H9 (cell line): Measurements from ENCODE around the gene FCER1G. TPM values are rescaled to one million over a fixed set of nuclear protein-coding genes. Genes with fewer than 3 reads are reported as not detected.
A peak's percentile ranks its signal among the peaks of the same experiment; 100 is the strongest.

Experiments
- DNase-seq: peaks from one replicate; pipeline ENCODE4 v3.0.0-alpha.2; 2017
- H2AFZ ChIP-seq: one replicate; pipeline ENCODE4 v1.6.1; 2013; ENCODE audit warnings: mild to moderate bottlenecking, low read length, control low read depth, moderate library complexity
- H2AK5ac ChIP-seq: 2 replicates; pipeline ENCODE4 v1.6.1; 2013; ENCODE audit warnings: low read length, control low read depth, mixed read lengths; ENCODE audit not compliant: insufficient read length
- H2BK120ac ChIP-seq: one replicate; pipeline ENCODE4 v1.6.1; 2013; ENCODE audit warnings: low read depth, mild to moderate bottlenecking, low read length, control low read depth, inconsistent platforms; ENCODE audit not compliant: poor library complexity, severe bottlenecking
- H2BK12ac ChIP-seq: 2 replicates; pipeline ENCODE4 v1.6.1; 2013; ENCODE audit warnings: low read length, control low read depth, mixed read lengths, low read depth; ENCODE audit not compliant: insufficient read length
- H2BK15ac ChIP-seq: 2 replicates; pipeline ENCODE4 v1.6.1; 2013; ENCODE audit warnings: low read depth, low read length, control low read depth
- H2BK20ac ChIP-seq: one replicate; pipeline ENCODE4 v1.6.1; 2013; ENCODE audit warnings: low read depth, mild to moderate bottlenecking, low read length, control low read depth, inconsistent platforms; ENCODE audit not compliant: poor library complexity, severe bottlenecking
- H2BK5ac ChIP-seq: 2 replicates; pipeline ENCODE4 v1.6.1; 2013; ENCODE audit warnings: low read length, control low read depth, mixed read lengths; ENCODE audit not compliant: insufficient read length
- H3K14ac ChIP-seq: 2 replicates; pipeline ENCODE4 v1.6.1; 2013; ENCODE audit warnings: low read length, control low read depth; ENCODE audit not compliant: insufficient read depth
- H3K18ac ChIP-seq: 2 replicates; pipeline ENCODE4 v1.6.1; 2013; ENCODE audit warnings: low read depth, mild to moderate bottlenecking, mixed read lengths, low read length, control low read depth; ENCODE audit not compliant: insufficient read length
- H3K23ac ChIP-seq: 2 replicates; pipeline ENCODE4 v1.6.1; 2013; ENCODE audit warnings: low read length, control low read depth, mixed read lengths, low read depth; ENCODE audit not compliant: insufficient read length
- H3K23me2 ChIP-seq: 2 replicates; pipeline ENCODE4 v1.6.1; 2013; ENCODE audit warnings: low read depth, mild to moderate bottlenecking, mixed read lengths, low read length, control low read depth; ENCODE audit not compliant: insufficient read length, poor library complexity, severe bottlenecking
- H3K27ac ChIP-seq: 2 replicates; pipeline ENCODE4 v1.5.1; 2013; ENCODE audit warnings: low read length, control low read depth, mixed read lengths, low read depth; ENCODE audit not compliant: insufficient read length
- H3K27me3 ChIP-seq: 2 replicates; pipeline ENCODE4 v1.6.1; 2013; ENCODE audit warnings: low read length, control low read depth, inconsistent platforms; ENCODE audit not compliant: insufficient read depth
- H3K4ac ChIP-seq: 2 replicates; pipeline ENCODE4 v1.6.1; 2013; ENCODE audit warnings: low read depth, mild to moderate bottlenecking, control low read depth, inconsistent platforms, low read length, moderate library complexity
- H3K4me1 ChIP-seq: 2 replicates; pipeline ENCODE4 v1.6.1; 2013; ENCODE audit warnings: low read length, control low read depth, inconsistent platforms; ENCODE audit not compliant: insufficient read depth
- H3K4me2 ChIP-seq: 2 replicates; pipeline ENCODE4 v1.6.1; 2013; ENCODE audit warnings: low read length, control low read depth, mixed read lengths; ENCODE audit not compliant: insufficient read length, insufficient read depth
- H3K56ac ChIP-seq: 2 replicates; pipeline ENCODE4 v1.6.1; 2013; ENCODE audit warnings: low read depth, mild to moderate bottlenecking, mixed read lengths, low read length, control low read depth; ENCODE audit not compliant: insufficient read length
- H3K79me1 ChIP-seq: 2 replicates; pipeline ENCODE4 v1.6.1; 2013; ENCODE audit warnings: low read depth, mild to moderate bottlenecking, moderate library complexity, low read length, control low read depth, inconsistent platforms; ENCODE audit not compliant: insufficient read depth, poor library complexity, severe bottlenecking
- H3K79me2 ChIP-seq: 2 replicates; pipeline ENCODE4 v1.6.1; 2013; ENCODE audit warnings: low read length, control low read depth, inconsistent platforms; ENCODE audit not compliant: insufficient read depth
- H3K9ac ChIP-seq: 2 replicates; pipeline ENCODE4 v1.6.1; 2013; ENCODE audit warnings: low read length, control low read depth, mixed read lengths; ENCODE audit not compliant: insufficient read length; ENCODE audit errors: extremely low read depth
- H3K9me3 ChIP-seq: one replicate; pipeline ENCODE4 v1.6.1; 2013; ENCODE audit warnings: low read depth, low read length, inconsistent platforms; ENCODE audit not compliant: control insufficient read depth
- H3T11ph ChIP-seq: one replicate; pipeline ENCODE4 v1.6.1; 2013; ENCODE audit warnings: mild to moderate bottlenecking, low read length, control low read depth, inconsistent platforms
- H4K20me1 ChIP-seq: one replicate; pipeline ENCODE4 v1.6.1; 2013; ENCODE audit not compliant: control insufficient read depth, insufficient read length, insufficient read depth
- H4K5ac ChIP-seq: 2 replicates; pipeline ENCODE4 v1.6.1; 2013; ENCODE audit warnings: low read depth, mild to moderate bottlenecking, mixed read lengths, low read length, control low read depth; ENCODE audit not compliant: insufficient read length
- H4K8ac ChIP-seq: replicated peaks from 2 replicates; pipeline ENCODE4 v1.6.1; 2013; ENCODE audit warnings: low read length, control low read depth, mixed read lengths, low read depth; ENCODE audit not compliant: insufficient read length
- H4K91ac ChIP-seq: 2 replicates; pipeline ENCODE4 v1.6.1; 2013; ENCODE audit warnings: low read depth, mild to moderate bottlenecking, moderate library complexity, mixed read lengths, low read length, control low read depth; ENCODE audit not compliant: insufficient read length
- H3K27ac Mint-ChIP-seq, 3 experiments: 2 replicates in 2 of 3; 3 replicates in 1 of 3; pipeline ENCODE4 v1.8.0; 2020 to 2021; ENCODE audit warnings: mixed read lengths in 3 of 3, mild to moderate bottlenecking in 1 of 3, moderate library complexity in 1 of 3
- H3K27me3 Mint-ChIP-seq: 2 replicates; pipeline ENCODE4 v1.8.0; 2021; ENCODE audit warnings: low read depth, mild to moderate bottlenecking, moderate library complexity, mixed read lengths
- H3K36me3 Mint-ChIP-seq, 3 experiments: 2 replicates in 2 of 3; 3 replicates in 1 of 3; pipeline ENCODE4 v1.8.0; 2020 to 2021; ENCODE audit warnings: low read depth in 3 of 3, mixed read lengths in 3 of 3; ENCODE audit not compliant: insufficient read depth in 1 of 3
- H3K4me1 Mint-ChIP-seq, 2 experiments: 2 replicates each; pipeline ENCODE4 v1.8.0; 2020; ENCODE audit warnings: mixed read lengths in 2 of 2
- H3K4me3 Mint-ChIP-seq, 2 experiments: 2 replicates in 1 of 2; 3 replicates in 1 of 2; pipeline ENCODE4 v1.8.0; 2020 to 2021; ENCODE audit warnings: mild to moderate bottlenecking in 2 of 2, mixed read lengths in 2 of 2, moderate library complexity in 1 of 2
- H3K9me3 Mint-ChIP-seq, 2 experiments: 2 replicates in 1 of 2; 3 replicates in 1 of 2; pipeline ENCODE4 v1.8.0; 2020; ENCODE audit warnings: mild to moderate bottlenecking in 2 of 2, mixed read lengths in 2 of 2, moderate library complexity in 1 of 2
- CTCF ChIP-seq: fragments of 200-600 bp; sonication (generic); conservative IDR thresholded peaks from 3 replicates; pipeline ENCODE4 v1.8.0; 2021; ENCODE audit warnings: antibody characterized with exemption, mild to moderate bottlenecking
- WGBS: extraction: QIAGEN DNeasy Blood & Tissue Kit; methylation state at CpG from one replicate; pipeline ENCODE4 v1.1.7; 2013; ENCODE audit warnings: missing lambda C conversion rate, low lambda C conversion rate, mixed read lengths; ENCODE audit not compliant: insufficient read length; ENCODE audit errors: extremely low coverage; 5-methylcytosine and 5-hydroxymethylcytosine counted together
- total RNA-seq: library from RNA; stranded (reverse); gene quantifications from 2 replicates; pipeline ENCODE4 v1.2.1, GENCODE V29; 2021

The FCER1G gene
- total RNA-seq, 1 experiment from 2014 or later, result 0.90 TPM

GRCh38 chr1:161226759-161227158 lies 11.7 kb downstream of the FCER1G start:
- no peak for TF ChIP-seq CTCF
- H3K27me3 ChIP-seq, result no peaks in the 10 kb centered on the region
- H3K9ac ChIP-seq, result peak overlapping the region; percentile 39
- H2BK120ac ChIP-seq, result no peak overlapping the region
- H3K56ac ChIP-seq, result no peak overlapping the region
- no peak overlapping the region for H3K27ac ChIP-seq
- H3K27ac Mint-ChIP-seq, result peak overlapping the region in 2 of 3 experiments; percentile 98 to 99; a peak in 5 of 7 replicates
- H3K18ac ChIP-seq, result no peak overlapping the region
- no peak overlapping the region for H2AFZ ChIP-seq
- DNase-seq, result no peak
- peaks cover 23 to 40% of the 10 kb centered on the region in 2 experiments for H3K4me1 Mint-ChIP-seq
- no peak overlapping the region for H2BK20ac ChIP-seq
- H3K9me3 Mint-ChIP-seq, result no peaks in the 10 kb centered on the region
- no peak overlapping the region for H2BK15ac ChIP-seq
- H3K4me1 ChIP-seq, result peaks cover 8% of the 10 kb centered on the region; the same call in 1 of the 2 replicates
- no peak overlapping the region for H3K4ac ChIP-seq
- no peaks in the 10 kb centered on the region for H3K79me1 ChIP-seq
- H4K8ac ChIP-seq, result no peak overlapping the region
- no peak overlapping the region for H4K5ac ChIP-seq
- no peak overlapping the region for H3K14ac ChIP-seq
- H3K79me2 ChIP-seq, result no peaks in the 10 kb centered on the region
- no peak overlapping the region for H3K23ac ChIP-seq
- H3K4me3 Mint-ChIP-seq, result peak overlapping the region; percentile 99 to 100
- H3K4me2 ChIP-seq, result peak overlapping the region; percentile 79
- no peaks in the 10 kb centered on the region for H3K23me2 ChIP-seq
- H3K9me3 ChIP-seq, result no peaks in the 10 kb centered on the region
- no peak overlapping the region for H3T11ph ChIP-seq
- no peak overlapping the region for H2BK5ac ChIP-seq
- H2AK5ac ChIP-seq, result no peak overlapping the region
- H3K27me3 Mint-ChIP-seq, result no peaks in the 10 kb centered on the region
- H2BK12ac ChIP-seq, result no peak overlapping the region
- no peak overlapping the region for H4K91ac ChIP-seq
- no CpG with 5 or more reads among the region's 3 CpGs for WGBS
- peaks cover 18 to 22% (median 20%) of the 10 kb centered on the region in 3 experiments; a peak in 6 of 7 replicates for H3K36me3 Mint-ChIP-seq
- no peaks in the 10 kb centered on the region for H4K20me1 ChIP-seq
